HCT116 (cell line): ENCODE results near the gene RAPGEF1. TPM values are rescaled to one million over a fixed set of nuclear protein-coding genes. Genes with fewer than 3 reads are reported as not detected.

Source experiments
- ATAC-seq: fragments of 200-7000 bp; cut with Tn5 transposase; 2 replicates; pipeline ENCODE4 v1.9.1; 2020; ENCODE audit warnings: mild to moderate bottlenecking, moderate library complexity
- BruUV-seq: library from RNA; stranded (reverse); fragments of 400-500 nt; replicated peaks from 2 replicates; lab custom pipeline; 2021; lab: Mats Ljungman, UMichigan
- CTCF ChIA-PET: fragments of 300-600 bp; sonication (Branson Sonifier 250); formaldehyde crosslinking; loops from one replicate; lab custom pipeline; 2021; ENCODE audit warnings: antibody characterized with exemption; lab: Charles Lee
- POLR2A ChIA-PET: fragments of 300-600, 350-600 bp; sonication (Branson Sonifier 250); formaldehyde crosslinking; loops from one replicate; lab custom pipeline; 2021; ENCODE audit warnings: antibody characterized with exemption; lab: Charles Lee
- RAD21 ChIA-PET, 2 experiments: fragments of 300-600 bp; sonication (Branson Sonifier 250); formaldehyde crosslinking; loops; one replicate each; lab custom pipeline; 2023; ENCODE audit warnings: low total read pairs in 2 of 2; ENCODE audit not compliant: uncharacterized antibody in 2 of 2, unreplicated experiment in 2 of 2, low non-redundant PET in 1 of 2; lab: Charles Lee
- DNase-seq: peaks from one replicate; pipeline ENCODE4 v3.0.0-alpha.2; 2010; ENCODE audit warnings: low read depth, low spot score
- H2AFZ ChIP-seq: fragments of 200-600 bp; shearing (Covaris generic), sonication (generic); 2 replicates; pipeline ENCODE4 v1.6.1; 2017; ENCODE audit warnings: low read depth, mixed run types, mixed read lengths, antibody characterized with exemption, low read length; ENCODE audit not compliant: poor library complexity, severe bottlenecking
- H3K27ac ChIP-seq: 2 replicates; pipeline ENCODE4 v1.5.1; 2012; ENCODE audit warnings: low read depth, low read length
- H3K27me3 ChIP-seq: fragments of 200-600 bp; sonication (generic); 2 replicates; pipeline ENCODE4 v1.6.1; 2016; ENCODE audit warnings: mixed run types, low read length, mixed read lengths; ENCODE audit not compliant: insufficient read depth
- H3K36me3 ChIP-seq, 2 experiments: fragments of 200-500 bp in 1 of 2; fragments of 200-600 bp in 1 of 2; sonication (Bioruptor generic) in 1 of 2; sonication (generic) in 1 of 2; 2 replicates each; pipeline versions ENCODE4 v1.5.1 to v1.6.1; 2014 to 2016; ENCODE audit warnings: low read length in 2 of 2, inconsistent platforms in 1 of 2, mixed read lengths in 1 of 2, mixed run types in 1 of 2; ENCODE audit not compliant: insufficient read depth in 2 of 2, control insufficient read depth in 1 of 2
- H3K4me1 ChIP-seq, 2 experiments: fragments of 200-600 bp in 1 of 2; sonication (generic) in 1 of 2; 2 replicates each; pipeline versions ENCODE4 v1.5.1 to v1.6.1; 2012 to 2017; ENCODE audit warnings: low read length in 2 of 2, inconsistent platforms in 1 of 2, mild to moderate bottlenecking in 1 of 2, mixed read lengths in 1 of 2, mixed run types in 1 of 2, moderate library complexity in 1 of 2; ENCODE audit not compliant: insufficient read depth in 2 of 2, control insufficient read depth in 1 of 2
- H3K4me2 ChIP-seq: fragments of 200-600 bp; sonication (generic); 2 replicates; pipeline ENCODE4 v1.6.1; 2017; ENCODE audit warnings: mixed run types, low read length, mixed read lengths
- H3K4me3 ChIP-seq, 2 experiments: fragments of 200-600 bp in 1 of 2; sonication (generic) in 1 of 2; replicated peaks in 1 of 2; 2 replicates each; pipeline ENCODE4 v1.5.1; 2011 to 2016; ENCODE audit warnings: low read length in 2 of 2, control low read depth in 1 of 2, low read depth in 1 of 2, mild to moderate bottlenecking in 1 of 2, mixed read lengths in 1 of 2, mixed run types in 1 of 2
- H3K79me2 ChIP-seq: fragments of 200-600 bp; sonication (generic); 2 replicates; pipeline ENCODE4 v1.6.1; 2017; ENCODE audit warnings: mild to moderate bottlenecking, mixed run types, low read length, moderate library complexity, mixed read lengths; ENCODE audit not compliant: insufficient read depth
- H3K9ac ChIP-seq: fragments of 200-600 bp; sonication (generic); 2 replicates; pipeline ENCODE4 v1.6.1; 2016; ENCODE audit warnings: low read length, mixed read lengths
- H3K9me2 ChIP-seq: fragments of 200-600 bp; sonication (generic), shearing (Covaris generic); 2 replicates; pipeline ENCODE4 v1.6.1; 2017; ENCODE audit warnings: mixed run types, mild to moderate bottlenecking, moderate library complexity; ENCODE audit not compliant: insufficient read depth
- H3K9me3 ChIP-seq, 2 experiments: fragments of 200-500 bp in 1 of 2; fragments of 200-600 bp in 1 of 2; sonication (Bioruptor generic) in 1 of 2; sonication (generic) in 1 of 2; 2 replicates each; pipeline ENCODE4 v1.6.1; 2014 to 2017; ENCODE audit warnings: low read length in 2 of 2, mixed read lengths in 2 of 2, inconsistent platforms in 1 of 2, low read depth in 1 of 2, mild to moderate bottlenecking in 1 of 2, mixed run types in 1 of 2, moderate library complexity in 1 of 2; ENCODE audit not compliant: control insufficient read depth in 1 of 2, insufficient read depth in 1 of 2
- H4K20me1 ChIP-seq: fragments of 200-600 bp; sonication (generic), shearing (Covaris generic); 2 replicates; pipeline ENCODE4 v1.6.1; 2017; ENCODE audit warnings: mixed run types, mild to moderate bottlenecking, moderate library complexity; ENCODE audit not compliant: insufficient read depth
- CEBPB ChIP-seq: IDR thresholded peaks from 2 replicates; pipeline ENCODE4 v1.6.1; 2012; ENCODE audit warnings: low read depth
- EGR1 ChIP-seq: IDR thresholded peaks from 2 replicates; pipeline ENCODE4 v1.6.1; 2012; ENCODE audit warnings: low read depth
- ELF1 ChIP-seq: IDR thresholded peaks from 2 replicates; pipeline ENCODE4 v1.6.1; 2012; ENCODE audit warnings: low read depth, borderline replicate concordance
- EZH2phosphoT487 ChIP-seq: fragments of 200-600 bp; IDR thresholded peaks from 2 replicates; pipeline ENCODE4 v1.6.1; 2018; ENCODE audit warnings: antibody characterized with exemption, borderline replicate concordance
- FOSL1 ChIP-seq: IDR thresholded peaks from 2 replicates; pipeline ENCODE4 v1.6.1; 2012; ENCODE audit warnings: low read depth
- JUND ChIP-seq: IDR thresholded peaks from 2 replicates; pipeline ENCODE4 v1.6.1; 2012
- POLR2A ChIP-seq: IDR thresholded peaks from 2 replicates; pipeline ENCODE4 v1.7.0; 2011; ENCODE audit warnings: borderline replicate concordance; ENCODE audit not compliant: insufficient read depth, insufficient read length; ENCODE audit errors: extremely low read depth
- POLR2AphosphoS5 ChIP-seq: IDR thresholded peaks from 2 replicates; pipeline ENCODE4 v1.6.1; 2011; ENCODE audit warnings: mild to moderate bottlenecking, low read depth, low read length, moderate library complexity
- RAD21 ChIP-seq: IDR thresholded peaks from 2 replicates; pipeline ENCODE4 v1.6.1; 2012; ENCODE audit warnings: low read depth, mild to moderate bottlenecking
- TCF7L2 ChIP-seq: IDR thresholded peaks from 2 replicates; pipeline ENCODE4 v1.7.0; 2011; ENCODE audit warnings: borderline replicate concordance, inconsistent platforms; ENCODE audit not compliant: insufficient read depth, insufficient read length; ENCODE audit errors: extremely low read depth
- ZFX ChIP-seq: fragments of 450-650 bp; IDR thresholded peaks from 2 replicates; pipeline ENCODE4 v1.6.1; 2017
- ZNF274 ChIP-seq: fragments of 200-500 bp; sonication (Bioruptor generic); IDR thresholded peaks from 2 replicates; pipeline ENCODE4 v1.6.1; 2014; ENCODE audit warnings: mild to moderate bottlenecking, low read depth, low read length, inconsistent platforms
- intact Hi-C: fragments of 100-400 bp; cut with micrococcal nuclease; formaldehyde crosslinking; loops from 2 replicates; pipeline ENCODE4 v1.10.0; 2022
- total RNA-seq: library from RNA; stranded (reverse); gene quantifications from one replicate; pipeline ENCODE4 v1.2.1, GENCODE V29; 2021; ENCODE audit not compliant: unreplicated experiment
- TF ChIP-seq, protein P1 (sequence below): IDR thresholded peaks from 2 replicates; pipeline ENCODE4 v1.6.1; 2012; ENCODE audit warnings: low read depth
- TF ChIP-seq, protein P2 (sequence below): IDR thresholded peaks from 2 replicates; pipeline ENCODE4 v1.6.1; 2012

Gene RAPGEF1
- total RNA-seq, 1 experiment from 2014 or later = 43.0 TPM

DNA sequence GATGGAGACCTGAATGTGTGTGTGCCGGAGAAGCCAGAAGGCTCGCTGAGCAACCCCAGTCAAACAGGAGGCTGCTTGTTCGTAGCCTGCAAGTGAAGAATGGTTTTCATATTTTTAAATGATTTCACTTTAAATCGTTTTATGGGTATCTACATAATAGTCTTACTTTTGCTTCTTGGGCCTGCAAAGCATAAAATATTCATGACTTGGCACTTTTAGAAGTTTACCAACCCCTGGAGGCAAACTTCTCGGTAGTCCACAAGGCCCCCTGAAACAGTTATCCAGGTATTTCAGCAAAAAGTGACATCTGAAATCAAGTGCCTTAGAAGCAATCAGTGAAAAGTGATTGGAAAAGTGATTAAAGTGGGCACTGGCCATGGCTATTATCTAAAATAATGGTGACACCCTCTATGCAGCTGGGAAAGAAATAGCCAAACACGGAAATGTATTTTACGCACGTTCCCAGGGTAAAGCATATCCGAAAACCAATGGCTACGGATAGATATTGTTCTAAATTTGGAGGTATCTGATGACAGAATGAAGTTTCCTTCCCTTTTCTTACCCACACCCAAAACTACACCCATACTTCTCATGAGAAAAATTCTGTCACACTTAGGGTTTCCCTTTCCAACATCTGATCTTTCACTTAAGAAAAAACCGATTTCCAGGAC is 39.0 kb downstream of the RAPGEF1 start:
- ATAC-seq (no peak), DNase-seq (no peak)
- intact Hi-C loops = no loop called here
- TF ChIP-seq, protein P1, sequence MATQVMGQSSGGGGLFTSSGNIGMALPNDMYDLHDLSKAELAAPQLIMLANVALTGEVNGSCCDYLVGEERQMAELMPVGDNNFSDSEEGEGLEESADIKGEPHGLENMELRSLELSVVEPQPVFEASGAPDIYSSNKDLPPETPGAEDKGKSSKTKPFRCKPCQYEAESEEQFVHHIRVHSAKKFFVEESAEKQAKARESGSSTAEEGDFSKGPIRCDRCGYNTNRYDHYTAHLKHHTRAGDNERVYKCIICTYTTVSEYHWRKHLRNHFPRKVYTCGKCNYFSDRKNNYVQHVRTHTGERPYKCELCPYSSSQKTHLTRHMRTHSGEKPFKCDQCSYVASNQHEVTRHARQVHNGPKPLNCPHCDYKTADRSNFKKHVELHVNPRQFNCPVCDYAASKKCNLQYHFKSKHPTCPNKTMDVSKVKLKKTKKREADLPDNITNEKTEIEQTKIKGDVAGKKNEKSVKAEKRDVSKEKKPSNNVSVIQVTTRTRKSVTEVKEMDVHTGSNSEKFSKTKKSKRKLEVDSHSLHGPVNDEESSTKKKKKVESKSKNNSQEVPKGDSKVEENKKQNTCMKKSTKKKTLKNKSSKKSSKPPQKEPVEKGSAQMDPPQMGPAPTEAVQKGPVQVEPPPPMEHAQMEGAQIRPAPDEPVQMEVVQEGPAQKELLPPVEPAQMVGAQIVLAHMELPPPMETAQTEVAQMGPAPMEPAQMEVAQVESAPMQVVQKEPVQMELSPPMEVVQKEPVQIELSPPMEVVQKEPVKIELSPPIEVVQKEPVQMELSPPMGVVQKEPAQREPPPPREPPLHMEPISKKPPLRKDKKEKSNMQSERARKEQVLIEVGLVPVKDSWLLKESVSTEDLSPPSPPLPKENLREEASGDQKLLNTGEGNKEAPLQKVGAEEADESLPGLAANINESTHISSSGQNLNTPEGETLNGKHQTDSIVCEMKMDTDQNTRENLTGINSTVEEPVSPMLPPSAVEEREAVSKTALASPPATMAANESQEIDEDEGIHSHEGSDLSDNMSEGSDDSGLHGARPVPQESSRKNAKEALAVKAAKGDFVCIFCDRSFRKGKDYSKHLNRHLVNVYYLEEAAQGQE = no peak
- TF ChIP-seq CEBPB = no peak
- TF ChIP-seq, protein P2, sequence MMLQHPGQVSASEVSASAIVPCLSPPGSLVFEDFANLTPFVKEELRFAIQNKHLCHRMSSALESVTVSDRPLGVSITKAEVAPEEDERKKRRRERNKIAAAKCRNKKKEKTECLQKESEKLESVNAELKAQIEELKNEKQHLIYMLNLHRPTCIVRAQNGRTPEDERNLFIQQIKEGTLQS = no peak
- TF ChIP-seq JUND = no peak
- TF ChIP-seq FOSL1 = no peak
- TF ChIP-seq EGR1 = no peak
- TF ChIP-seq TCF7L2 = no peak
- TF ChIP-seq ZFX = no peak
- no peak for TF ChIP-seq ELF1
- no peak for TF ChIP-seq RAD21
- TF ChIP-seq ZNF274 = no peak
- TF ChIP-seq POLR2AphosphoS5 = no peak
- no peak for TF ChIP-seq EZH2phosphoT487
- no peak for TF ChIP-seq POLR2A
- POLR2A ChIA-PET = no interaction called here
- H3K4me2 ChIP-seq = no peak overlapping the region
- RAD21 ChIA-PET = no interaction called here
- H3K27me3 ChIP-seq = no peaks in the 10 kb centered on the region
- peaks cover 26 to 34% of the 10 kb centered on the region in 2 experiments for H3K4me1 ChIP-seq
- no peak overlapping the region for H3K9ac ChIP-seq
- H3K27ac ChIP-seq = no peak overlapping the region
- no peak overlapping the region for H2AFZ ChIP-seq
- peaks cover 48% of the 10 kb centered on the region for H3K79me2 ChIP-seq
- no peak overlapping the region for H3K4me3 ChIP-seq
- peaks cover 8% of the 10 kb centered on the region; the same call in 1 of the 2 replicates for H4K20me1 ChIP-seq
- H3K9me2 ChIP-seq = no peaks in the 10 kb centered on the region
- no TSS peak for BruUV-seq
- H3K36me3 ChIP-seq = no peaks in the 10 kb centered on the region
- CTCF ChIA-PET = no interaction called here
- H3K9me3 ChIP-seq = no peaks in the 10 kb centered on the region
